GM13977 (cell line): ENCODE results near the gene SLC7A10.

ENCODE experiments used
- DNase-seq: peaks from one replicate; pipeline ENCODE4 v3.0.0; 2012; ENCODE audit warnings: low spot score
- CTCF ChIP-seq: IDR thresholded peaks from 2 replicates; pipeline ENCODE4 v1.5.1; 2012; ENCODE audit warnings: mild to moderate bottlenecking, control low read depth; ENCODE audit not compliant: insufficient read depth; ENCODE audit errors: extremely low read depth, missing control alignments
- in situ Hi-C: fragments of 300-500 bp; cut with MboI; formaldehyde crosslinking; loops from one replicate; pipeline ENCODE4 v1.12.0; 2022; ENCODE audit warnings: low sequenced_read_pairs, low pct_unique_long_range_greater_than_20kb, mixed read lengths, inconsistent platforms; ENCODE audit not compliant: unreplicated experiment

Gene SLC7A10

GRCh38 chr19:33219261-33219815 lies 6.3 kb downstream of the SLC7A10 start:
- TF ChIP-seq CTCF, result peak; percentile 29
- in situ Hi-C loops, result no loop called here
- no peak for DNase-seq

GRCh38 chr19:33217881-33218280 lies 7.8 kb downstream of the SLC7A10 start:
- in situ Hi-C loops, result no loop called here
- TF ChIP-seq CTCF, result no peak
- no peak for DNase-seq

GRCh38 chr19:33216198-33216830 lies 9.3 kb downstream of the SLC7A10 start:
- TF ChIP-seq CTCF, result no peak
- no peak for DNase-seq
- in situ Hi-C loops, result no loop called here

- DNase-seq, result no peak
- in situ Hi-C loops, result no loop called here
- no peak for TF ChIP-seq CTCF
These were observed 10.0 kb downstream of the SLC7A10 start for GRCh38 chr19:33215438-33216197.

GRCh38 chr19:33214596-33214995 lies 11.1 kb downstream of the SLC7A10 start:
- in situ Hi-C loops, result no loop called here
- peak; percentile 21 for TF ChIP-seq CTCF
- DNase-seq, result no peak

- in situ Hi-C loops, result no loop called here
- DNase-seq, result no peak
- TF ChIP-seq CTCF, result no peak
These were observed 13.0 kb downstream of the SLC7A10 start for GRCh38 chr19:33212436-33213172.
